Hepatocyte (in vitro differentiated cells): Measurements from ENCODE around the gene ADAM10. TPM values are rescaled to one million over a fixed set of nuclear protein-coding genes. Genes with fewer than 3 reads are reported as not detected.

Experiments used
- DNase-seq: peaks from one replicate; pipeline ENCODE4 v3.0.0-alpha.2; 2016; ENCODE audit warnings: low spot score
- H2AFZ ChIP-seq: fragments of 200-600 bp; sonication (generic); 2 replicates; pipeline ENCODE4 v1.6.0; 2016; ENCODE audit warnings: antibody characterized with exemption, mild to moderate bottlenecking
- H3K27ac ChIP-seq: fragments of 200-600 bp; sonication (generic); 2 replicates; pipeline ENCODE4 v1.5.1; 2016; ENCODE audit warnings: mild to moderate bottlenecking
- H3K27me3 ChIP-seq: fragments of 200-600 bp; sonication (generic); 2 replicates; pipeline ENCODE4 v1.6.1; 2016
- H3K36me3 ChIP-seq: fragments of 200-600 bp; sonication (generic); replicated peaks from 2 replicates; pipeline ENCODE4 v1.5.1; 2016; ENCODE audit warnings: low read depth; ENCODE audit not compliant: insufficient read depth
- H3K4me1 ChIP-seq: fragments of 200-600 bp; sonication (generic); 2 replicates; pipeline ENCODE4 v1.5.1; 2016; ENCODE audit warnings: mild to moderate bottlenecking, moderate library complexity; ENCODE audit not compliant: insufficient read depth
- H3K4me2 ChIP-seq: fragments of 200-600 bp; sonication (generic); 2 replicates; pipeline ENCODE4 v1.6.0; 2016
- H3K4me3 ChIP-seq: fragments of 200-600 bp; sonication (generic); 2 replicates; pipeline ENCODE4 v1.5.1; 2016; ENCODE audit warnings: mild to moderate bottlenecking
- H3K79me2 ChIP-seq: fragments of 200-600 bp; sonication (generic); 2 replicates; pipeline ENCODE4 v1.6.0; 2017; ENCODE audit warnings: mild to moderate bottlenecking
- H3K9me2 ChIP-seq: fragments of 200-600 bp; sonication (generic); replicated peaks from 2 replicates; pipeline ENCODE4 v1.6.0; 2017; ENCODE audit warnings: mild to moderate bottlenecking; ENCODE audit not compliant: insufficient read depth
- H3K9me3 ChIP-seq: fragments of 200-600 bp; sonication (generic); 2 replicates; pipeline ENCODE4 v1.5.1; 2016; ENCODE audit warnings: low read depth, mild to moderate bottlenecking
- H4K20me1 ChIP-seq: fragments of 200-600 bp; sonication (generic); 2 replicates; pipeline ENCODE4 v1.6.0; 2016; ENCODE audit warnings: mild to moderate bottlenecking; ENCODE audit not compliant: insufficient read depth, poor library complexity, severe bottlenecking
- EZH2 ChIP-seq: fragments of 200-600 bp; sonication (generic); IDR thresholded peaks from 2 replicates; pipeline ENCODE4 v1.6.1; 2016; ENCODE audit warnings: antibody characterized with exemption, mild to moderate bottlenecking, borderline replicate concordance
- EZH2phosphoT487 ChIP-seq: fragments of 200-600 bp; sonication (generic); IDR thresholded peaks from one replicate; pipeline ENCODE4 v1.6.1; 2018; ENCODE audit warnings: antibody characterized with exemption, mild to moderate bottlenecking, low read depth, moderate library complexity; ENCODE audit not compliant: unreplicated experiment, severe bottlenecking
- WGBS: methylation state at CpG from one replicate; pipeline ENCODE4 v1.1.6; 2016; ENCODE audit warnings: low lambda C conversion rate; ENCODE audit errors: missing lambda C conversion rate; 5-methylcytosine and 5-hydroxymethylcytosine counted together
- polyA plus RNA-seq: library from polyadenylated mRNA; unstranded; fragments of >200 nt; fragmentation: Nextera tagmentation; extraction: Ambion mirVana; gene quantifications from 2 replicates; pipeline ENCODE4 v1.2.1, GENCODE V29; 2016
- total RNA-seq: library from RNA; depleted of rRNA; stranded (reverse); fragments of >200 nt; gene quantifications from 2 replicates; pipeline ENCODE4 v1.2.3, GENCODE V29; 2014
- TF ChIP-seq, protein P1 (sequence below): fragments of 200-600 bp; sonication (generic); IDR thresholded peaks from 2 replicates; pipeline ENCODE4 v1.5.1; 2016; ENCODE audit warnings: antibody characterized with exemption, mild to moderate bottlenecking; ENCODE audit not compliant: poor library complexity

Gene ADAM10
- total and polyA plus RNA-seq, 2 experiments from 2014 or later: 112 to 163 TPM

GRCh38 chr15:58694641-58695398 lies 54.7 kb downstream of the ADAM10 start:
- no peaks in the 10 kb centered on the region for H3K36me3 ChIP-seq
- no peaks in the 10 kb centered on the region for H3K27me3 ChIP-seq
- no peaks in the 10 kb centered on the region for H3K9me2 ChIP-seq
- no peak for DNase-seq
- no peak overlapping the region for H3K4me3 ChIP-seq
- 81% methylated on average over 3 of the region's 3 CpGs for WGBS
- TF ChIP-seq EZH2phosphoT487: no peak
- TF ChIP-seq, protein P1, sequence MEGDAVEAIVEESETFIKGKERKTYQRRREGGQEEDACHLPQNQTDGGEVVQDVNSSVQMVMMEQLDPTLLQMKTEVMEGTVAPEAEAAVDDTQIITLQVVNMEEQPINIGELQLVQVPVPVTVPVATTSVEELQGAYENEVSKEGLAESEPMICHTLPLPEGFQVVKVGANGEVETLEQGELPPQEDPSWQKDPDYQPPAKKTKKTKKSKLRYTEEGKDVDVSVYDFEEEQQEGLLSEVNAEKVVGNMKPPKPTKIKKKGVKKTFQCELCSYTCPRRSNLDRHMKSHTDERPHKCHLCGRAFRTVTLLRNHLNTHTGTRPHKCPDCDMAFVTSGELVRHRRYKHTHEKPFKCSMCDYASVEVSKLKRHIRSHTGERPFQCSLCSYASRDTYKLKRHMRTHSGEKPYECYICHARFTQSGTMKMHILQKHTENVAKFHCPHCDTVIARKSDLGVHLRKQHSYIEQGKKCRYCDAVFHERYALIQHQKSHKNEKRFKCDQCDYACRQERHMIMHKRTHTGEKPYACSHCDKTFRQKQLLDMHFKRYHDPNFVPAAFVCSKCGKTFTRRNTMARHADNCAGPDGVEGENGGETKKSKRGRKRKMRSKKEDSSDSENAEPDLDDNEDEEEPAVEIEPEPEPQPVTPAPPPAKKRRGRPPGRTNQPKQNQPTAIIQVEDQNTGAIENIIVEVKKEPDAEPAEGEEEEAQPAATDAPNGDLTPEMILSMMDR: no peak
- TF ChIP-seq EZH2: no peak
- H4K20me1 ChIP-seq: peaks cover 10% of the 10 kb centered on the region
- H3K4me1 ChIP-seq: no peaks in the 10 kb centered on the region
- H3K27ac ChIP-seq: no peak overlapping the region
- H3K4me2 ChIP-seq: no peak overlapping the region
- H2AFZ ChIP-seq: no peak overlapping the region
- peaks cover 82% of the 10 kb centered on the region for H3K79me2 ChIP-seq
- H3K9me3 ChIP-seq: no peaks in the 10 kb centered on the region

GRCh38 chr15:58690703-58691102 lies 58.8 kb downstream of the ADAM10 start:
- Histone ChIP-seq H3K36me3 (no peaks in the 10 kb centered on the region), H3K79me2 (peaks cover 78% of the 10 kb centered on the region), H2AFZ (no peak overlapping the region)

GRCh38 chr15:58689646-58690045 lies 59.9 kb downstream of the ADAM10 start:
- Histone ChIP-seq H3K79me2 (peaks cover 77% of the 10 kb centered on the region), H3K4me1 (no peaks in the 10 kb centered on the region), H3K4me2 (no peak overlapping the region), H3K9me3 (no peaks in the 10 kb centered on the region), H3K9me2 (no peaks in the 10 kb centered on the region), H4K20me1 (peaks cover 17% of the 10 kb centered on the region), H2AFZ (no peak overlapping the region), H3K27me3 (no peaks in the 10 kb centered on the region), H3K36me3 (no peaks in the 10 kb centered on the region), H3K4me3 (no peak overlapping the region), H3K27ac (no peak overlapping the region)
- TF ChIP-seq, protein P1: no peak
- DNase-seq: no peak

More at GRCh38 chr15:58690703-58691102, 58.8 kb downstream of the ADAM10 start:
- Histone ChIP-seq H4K20me1 (peaks cover 22% of the 10 kb centered on the region), H3K9me3 (no peaks in the 10 kb centered on the region), H3K4me3 (no peak overlapping the region), H3K4me1 (no peaks in the 10 kb centered on the region), H3K27me3 (no peaks in the 10 kb centered on the region), H3K9me2 (no peaks in the 10 kb centered on the region), H3K27ac (no peak overlapping the region), H3K4me2 (no peak overlapping the region)
- 94% methylated on average over 3 of the region's 3 CpGs for WGBS
- TF ChIP-seq EZH2phosphoT487 (no peak), EZH2 (no peak)
- TF ChIP-seq, protein P1: no peak
- DNase-seq: no peak
